DMS53 (cell line): Measurements from ENCODE around the gene ODF2.
"Not testable (repeated sequence)": the region's sequence is repeated elsewhere in the genome, so short reads cannot be mapped to it uniquely, and the experiment has no call there.

ENCODE experiments used
- DNase-seq: peaks from one replicate; lab custom pipeline; 2025; lab: John Stamatoyannopoulos, UW

ODF2 gene

DNA sequence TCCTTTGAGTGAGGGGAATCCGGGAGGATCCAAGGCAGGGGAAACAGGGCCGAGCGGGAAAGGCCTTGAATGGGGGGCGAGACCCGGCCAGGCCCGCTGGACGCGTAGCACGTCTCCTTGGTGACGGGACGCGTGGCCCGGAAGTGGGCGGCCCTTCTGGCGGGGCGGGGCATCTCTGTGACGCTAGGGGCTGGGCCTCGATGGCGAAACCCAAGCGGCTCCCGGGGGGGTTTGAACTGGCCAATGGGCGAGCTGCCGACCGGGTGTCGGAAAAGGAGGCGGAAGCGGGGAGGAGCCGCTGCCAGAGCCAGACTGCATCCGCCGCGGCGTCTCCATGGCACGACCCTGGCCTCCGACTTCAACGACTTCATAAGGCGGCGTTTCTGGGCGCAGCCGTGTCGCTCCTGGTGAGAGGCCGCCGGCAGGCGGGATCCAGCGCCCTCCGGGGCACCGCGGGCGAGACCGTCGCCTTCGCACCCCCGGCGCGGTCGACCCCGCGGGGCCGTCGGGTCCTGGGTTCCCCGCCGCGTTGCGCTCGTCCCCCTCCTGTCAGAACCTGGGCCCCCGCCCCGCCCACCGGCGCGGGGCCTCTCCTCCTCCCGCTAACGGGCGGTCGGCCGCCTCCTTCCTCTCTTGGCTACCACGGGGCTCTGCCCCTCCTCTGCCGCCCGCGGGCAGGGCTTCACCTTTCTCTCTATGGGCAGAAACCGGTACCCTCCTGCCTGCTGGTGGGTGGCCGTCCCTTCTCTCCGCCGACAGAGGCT, at the start of gene ODF2:
Gene ODF2, plus strand, starts transcription at position 158 of the 764 bp plus-strand sequence. Its CDS starts 86 bp downstream, at position 244.
- peak; percentile 99 for DNase-seq

DNA sequence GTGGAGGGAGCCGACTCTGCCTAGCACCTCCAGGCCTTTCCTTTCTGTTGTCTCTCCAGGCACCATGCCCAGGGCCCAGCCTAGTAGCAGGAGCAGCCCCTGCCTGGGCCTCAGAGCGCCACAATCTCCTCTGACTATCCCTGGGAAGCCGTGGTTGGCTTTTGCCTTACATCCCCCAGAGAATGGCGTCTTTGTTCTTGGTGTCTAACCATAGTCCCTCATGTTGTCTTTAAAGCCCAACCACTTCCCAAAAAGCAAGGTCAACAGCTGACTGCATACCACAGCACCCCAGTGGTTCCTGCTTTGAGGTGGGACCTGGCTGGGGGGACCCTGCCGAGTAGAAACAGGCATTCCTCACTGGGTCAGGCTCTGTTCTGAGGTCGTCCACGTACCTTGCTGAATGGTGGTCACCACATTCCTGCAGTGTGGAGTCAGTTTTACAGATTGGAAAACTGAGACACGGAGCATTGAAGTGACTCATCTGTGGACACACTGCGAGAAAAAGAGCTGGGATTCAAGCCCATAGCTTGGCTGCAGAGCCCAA, 48.9 kb upstream of the ODF2 start:
- no peak for DNase-seq

DNA sequence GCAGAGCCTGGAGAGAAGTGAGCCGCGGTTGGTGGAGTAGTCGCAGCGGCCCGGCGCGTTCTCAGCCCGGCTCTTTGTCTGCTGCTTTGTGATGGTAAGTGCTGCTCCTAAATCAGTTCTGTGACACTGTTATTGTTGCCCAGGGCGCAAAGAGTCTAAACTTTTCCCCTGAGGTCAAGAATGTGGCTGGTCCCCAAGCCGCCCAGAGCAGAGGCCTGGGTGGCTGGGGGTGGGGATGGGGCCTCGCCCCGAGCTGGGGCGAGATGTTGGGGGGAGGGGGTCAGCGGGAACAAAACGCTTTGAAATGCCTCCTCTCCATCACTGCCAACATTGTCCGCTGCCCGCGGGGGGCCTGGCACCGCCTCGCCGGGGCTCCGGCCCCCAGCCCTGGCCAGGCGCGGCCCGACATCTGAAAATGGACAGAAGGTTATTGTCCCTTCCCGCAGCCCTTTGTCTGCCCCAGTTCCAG, 46.8 kb upstream of the ODF2 start:
- no peak for DNase-seq

DNA sequence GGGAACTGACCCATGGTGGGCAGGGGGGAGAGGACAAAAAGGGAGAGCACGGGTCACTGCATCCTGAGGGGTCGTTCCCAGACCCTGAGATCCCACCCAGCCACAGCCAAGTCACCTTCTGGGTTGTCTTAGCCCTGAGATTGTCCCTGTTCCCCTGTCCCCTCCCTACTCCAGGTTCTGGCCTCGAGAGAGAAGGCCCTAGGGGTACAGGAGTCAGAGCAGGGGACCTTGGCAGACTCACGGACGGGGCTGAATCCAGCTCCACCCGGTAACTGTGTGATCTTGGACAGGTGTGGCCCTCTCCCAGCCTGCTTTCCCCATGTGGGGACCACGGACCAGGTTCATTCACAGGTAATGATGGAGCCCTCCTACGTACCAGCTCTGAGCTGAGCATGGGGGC, 46.4 kb upstream of the ODF2 start:
- no peak for DNase-seq

DNA sequence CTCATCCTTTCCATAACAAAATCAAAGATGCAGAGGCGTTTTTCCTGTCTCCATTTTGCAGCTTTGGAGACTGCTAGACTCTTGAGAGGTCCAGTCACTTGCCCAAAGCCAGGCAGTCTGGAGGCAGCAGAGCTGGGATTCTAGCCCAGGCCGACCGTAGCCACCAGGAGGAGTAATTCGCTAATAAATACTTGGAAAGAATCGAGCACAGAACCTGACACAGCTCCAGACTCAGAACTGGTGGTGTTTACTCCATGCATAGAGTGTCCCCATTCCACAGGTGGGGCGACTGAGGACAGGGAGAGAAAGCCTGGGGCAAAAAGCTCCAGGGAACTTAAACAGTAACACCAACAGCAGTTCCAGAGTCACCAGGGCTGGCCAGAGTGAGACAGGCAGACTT, 45.8 kb upstream of the ODF2 start:
- peak; percentile 50 for DNase-seq

DNA sequence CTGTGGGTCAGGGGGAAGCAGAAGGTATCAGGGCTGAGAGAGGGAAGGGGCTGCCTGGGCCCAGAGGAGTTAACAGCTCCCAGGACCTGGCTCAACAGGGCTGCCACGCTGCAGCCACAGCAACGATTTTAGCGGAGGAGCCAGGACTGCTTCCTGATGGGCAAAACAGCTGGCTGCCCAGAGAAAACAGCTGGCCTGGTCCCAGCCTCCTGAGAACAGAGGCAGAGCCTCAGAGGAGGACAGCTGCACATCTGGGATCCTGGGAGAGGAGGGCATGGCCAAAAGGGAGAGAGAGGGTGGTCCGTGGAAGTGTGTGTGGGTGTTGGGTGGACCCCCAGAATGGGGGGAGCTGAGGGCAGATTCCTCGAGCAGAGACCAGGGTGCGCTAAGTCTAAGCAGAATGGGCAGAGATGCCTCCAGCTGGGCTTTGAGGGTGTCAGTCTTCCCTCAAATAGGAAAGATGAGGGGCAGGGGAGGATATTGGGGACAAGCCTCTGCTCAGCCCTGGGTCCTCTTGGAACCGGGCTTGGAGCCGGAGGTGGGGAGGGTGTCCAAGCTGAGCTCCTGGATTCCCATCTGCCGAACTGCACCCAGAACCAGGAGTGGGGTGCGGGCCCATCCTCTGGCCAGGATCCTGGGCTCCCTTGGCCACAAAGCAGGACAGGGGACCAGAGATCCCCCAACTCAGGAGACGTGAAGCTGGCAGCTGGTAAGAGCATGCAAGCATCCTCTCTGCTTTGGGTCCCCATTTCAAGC, 44.3 kb upstream of the ODF2 start:
- peak; percentile 38 for DNase-seq

DNA sequence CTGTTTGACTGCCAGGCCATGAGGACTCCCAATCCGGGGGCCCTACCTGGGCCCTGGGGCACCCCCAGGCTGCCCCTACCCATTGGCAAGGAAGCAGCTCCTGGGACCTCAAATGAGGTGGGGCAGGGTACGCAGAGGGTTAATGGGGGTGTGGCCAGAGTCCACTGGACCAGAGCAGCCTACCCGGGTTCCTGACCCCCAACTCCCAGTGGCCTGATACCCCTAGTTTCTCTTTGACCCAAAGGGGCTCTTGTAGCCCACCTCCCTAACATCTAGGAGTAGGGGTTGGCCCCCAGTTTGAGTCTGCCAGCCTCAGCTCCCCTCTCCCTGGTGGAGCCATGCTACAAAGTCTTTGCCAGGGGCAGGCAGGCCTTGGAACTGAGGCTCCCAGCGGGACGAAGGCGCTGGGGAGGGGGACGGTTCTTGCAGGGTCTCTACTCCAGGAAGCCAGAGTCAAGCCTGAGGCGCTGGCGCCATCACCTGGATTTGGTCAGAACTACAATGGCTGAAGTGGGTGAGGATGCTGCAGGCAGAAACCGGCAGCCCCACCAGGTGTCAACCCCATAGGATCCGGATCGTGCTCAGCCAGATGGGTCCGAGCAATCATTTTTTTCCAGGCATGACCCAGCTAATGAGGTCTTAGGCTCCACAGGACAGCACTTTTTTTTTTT, 43.6 kb upstream of the ODF2 start:
- peak; percentile 81 for DNase-seq

DNA sequence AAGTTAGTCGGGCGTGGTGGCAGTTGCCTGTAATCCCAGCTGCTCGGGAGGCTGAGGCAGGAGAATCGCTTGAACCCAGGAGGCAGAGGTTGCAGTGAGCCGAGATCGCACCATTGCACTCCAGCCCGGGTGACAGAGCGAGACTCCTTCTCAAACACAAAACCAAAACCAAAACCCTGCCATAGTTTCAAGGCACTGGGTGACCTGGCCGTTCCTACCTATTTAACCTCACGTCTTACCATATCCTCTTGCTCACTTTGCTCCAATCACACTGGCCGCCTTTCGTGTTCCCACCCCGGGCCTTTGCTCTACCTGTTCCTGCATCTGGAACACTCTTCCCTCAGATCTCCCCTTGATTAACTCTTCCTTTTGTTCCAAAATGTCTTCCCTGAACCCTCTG, 42.1 kb upstream of the ODF2 start:
- not testable (repeated sequence) for DNase-seq

DNA sequence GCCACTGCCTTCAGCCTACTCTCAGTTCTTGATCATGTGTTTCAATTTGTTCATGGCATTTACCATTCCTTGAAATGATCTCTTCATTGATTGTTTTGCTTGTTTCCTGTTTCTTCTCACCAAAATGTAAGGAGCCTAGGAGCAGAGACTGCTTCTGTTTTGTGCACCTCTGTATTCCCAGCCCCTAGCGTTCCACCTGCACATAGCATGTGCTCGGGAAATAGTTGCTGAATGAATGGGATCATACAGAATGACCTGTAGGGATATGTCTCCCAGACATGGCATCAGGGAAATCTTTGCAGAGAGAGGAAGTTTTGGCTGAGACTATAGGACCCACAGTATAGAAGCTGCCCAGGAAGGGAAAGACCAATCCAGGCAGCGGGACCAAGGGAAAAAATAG, 41.3 kb upstream of the ODF2 start:
- DNase-seq, result peak; percentile 66

DNA sequence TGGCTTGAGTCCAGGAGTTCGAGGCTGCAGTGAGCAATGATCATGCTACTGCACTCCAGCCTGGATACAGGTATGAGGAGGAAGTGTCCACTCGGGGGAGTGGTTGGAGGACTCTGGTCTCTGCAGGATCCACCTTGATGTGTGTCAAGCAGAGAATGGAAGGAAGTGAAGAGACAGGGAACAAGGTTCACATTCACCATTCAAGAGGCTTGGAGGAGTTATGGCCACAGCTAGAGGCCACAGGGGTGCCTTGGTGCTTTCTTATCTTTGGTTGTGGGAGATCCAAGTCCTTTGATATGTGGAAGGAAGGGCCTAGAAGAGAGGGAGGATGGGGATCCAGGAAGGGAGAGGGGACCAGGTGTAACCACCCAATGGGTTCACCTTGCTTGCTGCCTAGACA, 40.5 kb upstream of the ODF2 start:
- peak; percentile 34 for DNase-seq

DNA sequence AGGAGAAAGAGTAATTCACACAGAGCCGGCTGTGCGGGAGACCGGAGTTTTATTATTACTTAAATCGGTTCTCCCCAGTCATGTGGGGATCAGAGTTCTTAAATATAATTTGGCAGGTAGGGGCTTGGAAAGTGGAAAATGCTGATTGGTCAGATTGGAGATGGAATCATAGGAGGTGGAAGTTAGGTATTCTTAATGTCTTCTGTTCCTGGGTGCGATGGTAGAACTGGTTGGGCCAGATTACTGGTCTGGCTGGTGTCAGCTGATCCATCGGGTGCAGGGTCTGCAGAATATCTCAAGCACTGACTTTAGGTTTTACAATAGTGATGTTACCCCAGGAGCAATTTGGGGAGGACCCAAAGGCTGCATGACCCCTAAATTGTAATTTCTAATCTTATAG, 39.8 kb upstream of the ODF2 start:
- peak; percentile 84 for DNase-seq

DNA sequence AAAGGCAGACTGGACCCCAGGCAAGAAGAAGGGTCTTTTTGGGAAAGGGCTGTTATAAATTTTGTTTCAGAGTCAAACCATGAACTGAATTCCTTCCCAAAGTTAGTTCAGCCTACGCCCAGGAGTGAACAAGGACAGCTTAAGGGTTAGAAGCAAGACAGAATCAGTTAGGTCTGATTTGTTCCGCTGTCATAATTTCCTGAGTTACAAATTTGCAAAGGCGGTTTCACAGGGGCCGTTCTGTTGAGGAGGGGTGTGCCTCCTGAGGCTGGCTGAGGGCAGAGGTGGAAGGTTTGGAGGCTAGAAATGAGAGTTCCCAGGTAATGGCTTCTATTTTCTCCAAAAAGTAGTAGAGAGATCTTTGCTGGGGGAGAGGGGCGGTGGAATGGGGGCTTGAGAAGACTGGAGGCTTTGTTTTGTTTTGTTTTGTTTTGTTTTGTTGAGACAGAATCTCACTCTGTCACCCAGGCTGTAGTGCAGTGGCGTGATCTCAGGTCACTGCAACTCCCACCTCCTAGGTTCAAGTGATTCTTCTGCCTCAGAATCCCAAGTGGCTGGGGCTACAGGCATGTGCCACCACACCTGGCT, 39.3 kb upstream of the ODF2 start:
- DNase-seq, result no peak

DNA sequence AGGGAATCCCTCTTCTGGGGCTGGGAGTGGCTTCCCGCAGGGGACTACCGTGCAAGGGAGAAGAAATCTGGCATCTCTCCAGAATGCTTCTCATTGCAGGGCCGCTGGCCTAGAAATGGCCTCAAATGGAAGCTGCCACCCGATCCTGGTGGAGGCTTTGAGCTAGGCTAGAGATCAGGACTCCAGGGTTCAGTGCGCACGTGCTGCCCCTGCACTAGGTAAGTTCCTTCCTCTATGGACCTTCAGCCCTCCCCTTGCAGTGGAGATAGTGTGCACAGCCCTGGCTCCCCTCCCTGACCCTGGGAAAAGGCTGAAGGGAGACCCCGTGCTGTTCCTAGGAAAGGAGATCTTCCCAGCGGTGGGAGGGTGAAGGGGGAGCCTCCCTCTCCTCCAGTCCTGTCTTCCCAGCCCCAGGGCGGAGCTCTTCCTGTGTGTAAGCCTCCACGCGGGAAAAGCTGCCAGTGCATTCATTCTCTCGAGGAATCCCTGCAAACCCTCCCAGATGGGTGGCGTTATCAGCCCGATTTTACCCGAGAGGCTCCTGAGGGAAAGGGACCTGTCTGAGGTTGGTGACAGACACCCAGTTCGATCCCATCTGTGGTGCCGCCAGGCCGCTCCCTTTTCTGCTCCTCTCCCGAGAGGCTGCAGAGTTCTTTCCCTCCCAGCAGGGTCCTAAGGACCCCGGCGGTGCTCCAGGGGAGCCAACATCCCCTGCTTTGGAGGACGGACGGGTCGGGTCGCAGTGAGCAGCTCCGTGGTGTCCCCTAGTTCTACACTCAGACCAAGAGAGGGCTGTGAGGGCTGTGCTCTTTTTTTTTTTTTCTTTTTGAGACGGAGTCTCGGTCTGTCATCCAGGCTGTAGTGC, 36.5 kb upstream of the ODF2 start:
- peak; percentile 66 for DNase-seq

DNA sequence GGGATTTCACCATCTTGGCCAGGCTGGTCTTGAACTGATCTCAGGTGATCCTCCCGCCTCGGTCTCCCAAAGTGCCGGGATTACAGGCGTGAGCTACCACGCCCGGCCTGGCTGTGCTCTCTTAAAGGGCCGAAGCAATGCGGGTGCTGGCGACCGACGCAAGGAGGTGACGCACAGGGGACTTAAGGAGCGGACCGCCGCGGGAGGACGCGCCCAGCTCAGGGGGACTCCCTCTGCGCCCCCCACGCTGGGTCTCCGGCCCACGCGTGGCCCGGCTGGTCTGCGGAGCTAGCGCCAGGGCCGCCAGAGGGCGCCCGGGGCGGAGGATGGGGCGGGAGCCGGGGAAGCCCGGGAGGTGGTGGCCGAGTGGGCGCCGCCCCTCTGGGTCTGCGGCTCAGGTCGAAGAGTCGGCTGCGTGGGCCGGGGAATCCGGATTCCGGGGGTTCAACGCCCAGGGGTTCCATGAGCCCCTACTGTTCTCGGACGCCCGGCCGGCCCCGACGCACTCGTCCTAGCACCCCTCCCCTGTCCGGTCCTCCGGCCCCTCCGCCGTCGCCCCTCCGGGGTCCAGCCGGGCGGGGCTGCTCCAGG, 35.7 kb upstream of the ODF2 start:
- DNase-seq, result peak; percentile 87

DNA sequence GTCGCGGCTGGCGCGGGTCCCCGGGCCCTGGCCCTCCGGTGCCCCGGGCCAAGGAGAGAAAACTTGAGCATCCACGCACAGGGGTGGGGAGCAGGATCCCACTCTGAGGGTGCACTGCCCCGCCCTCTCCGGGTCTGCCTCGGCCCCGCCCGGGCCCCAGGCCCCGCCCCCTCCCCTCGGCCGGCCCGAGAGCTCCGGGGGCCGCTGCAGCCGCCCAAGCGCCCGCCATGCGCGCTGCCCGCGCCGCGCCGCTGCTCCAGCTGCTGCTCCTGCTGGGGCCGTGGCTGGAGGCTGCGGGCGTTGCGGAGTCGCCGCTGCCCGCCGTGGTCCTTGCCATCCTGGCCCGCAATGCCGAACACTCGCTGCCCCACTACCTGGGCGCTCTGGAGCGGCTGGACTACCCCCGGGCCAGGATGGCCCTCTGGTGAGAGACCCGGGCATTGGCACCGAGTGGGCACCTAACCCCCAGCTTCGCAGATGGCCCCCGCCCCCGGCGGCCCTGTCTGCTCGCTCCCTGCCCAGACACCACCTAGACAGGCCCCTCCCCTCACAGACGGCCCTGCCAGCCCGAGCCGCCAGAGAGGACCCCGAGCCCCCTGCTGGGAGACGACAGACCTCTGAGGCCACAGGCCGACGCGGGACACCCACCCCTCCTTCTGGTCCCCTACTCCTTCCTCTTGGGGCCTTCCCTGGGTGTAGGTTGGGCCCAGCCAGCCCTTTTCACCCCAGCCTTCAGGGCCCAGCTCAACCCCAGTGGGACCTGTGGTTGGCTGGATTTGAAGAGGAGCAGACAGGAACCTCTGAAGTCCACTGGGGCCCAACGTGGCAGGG, 34.9 kb upstream of the ODF2 start, which contains the start of gene CERCAM:
Gene CERCAM, plus strand, starts transcription at position 207 of the 831 bp plus-strand sequence. Its CDS starts 21 bp downstream, at position 228.
- peak; percentile 66 for DNase-seq

DNA sequence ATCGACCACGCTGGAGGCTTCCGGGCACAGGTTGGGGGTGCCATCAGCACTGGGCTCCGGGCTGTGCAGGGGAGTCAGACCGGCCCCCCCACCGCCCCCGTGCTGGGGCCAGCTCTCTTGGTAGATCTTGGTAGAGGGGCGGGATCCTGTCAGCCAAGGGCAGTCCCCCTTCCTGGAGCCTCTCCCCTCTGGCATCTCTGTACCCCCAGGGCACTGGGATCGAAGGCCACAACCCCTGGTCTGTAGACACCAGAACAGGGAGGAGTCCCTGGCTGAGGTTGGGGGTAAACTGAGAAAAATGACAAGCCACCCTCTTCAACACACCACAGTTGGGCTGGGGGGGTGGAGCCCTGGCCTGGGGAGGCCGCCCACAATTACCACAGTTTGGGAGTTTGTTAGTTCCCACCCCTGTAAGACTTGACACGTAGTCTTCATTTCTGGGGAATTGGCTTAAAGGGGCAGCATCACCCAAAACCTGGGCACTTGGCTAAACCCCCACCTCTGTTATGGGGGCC, 34.3 kb upstream of the ODF2 start:
- DNase-seq, result no peak

DNA sequence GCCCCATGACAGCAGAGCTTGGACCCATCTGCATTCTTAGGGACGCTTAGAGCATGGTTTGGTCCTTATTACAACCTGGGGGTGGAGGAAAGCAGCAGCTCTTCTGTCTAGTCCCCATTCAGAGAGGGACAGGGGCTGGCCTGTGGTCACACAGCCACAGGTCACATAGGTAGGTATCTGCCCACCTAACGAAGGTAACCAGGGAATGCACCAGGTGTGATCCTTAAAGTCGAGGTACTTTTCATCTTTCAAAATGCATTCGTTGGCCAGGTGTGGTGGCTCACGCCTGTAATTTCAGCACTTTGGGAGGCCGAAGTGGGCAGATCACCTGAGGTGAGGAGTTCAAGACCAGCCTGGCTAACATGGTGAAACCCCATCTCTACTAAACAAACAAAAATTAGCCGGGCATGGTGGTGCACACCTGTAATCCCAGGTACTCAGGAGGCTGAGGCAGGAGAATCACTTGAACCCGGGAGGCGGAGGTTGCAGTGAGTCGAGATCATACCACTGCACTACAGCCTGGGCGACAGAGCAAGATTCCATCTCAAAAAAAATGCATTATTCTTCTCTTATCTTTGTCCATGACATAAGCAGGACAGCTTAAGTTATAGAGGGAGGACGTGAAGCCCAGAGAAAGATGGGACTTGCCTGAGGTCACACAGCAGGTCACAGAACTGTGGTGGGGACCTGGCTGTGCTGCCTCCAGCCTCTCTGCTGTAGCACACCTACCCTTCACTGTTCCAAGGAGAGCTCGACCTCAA, 33.6 kb upstream of the ODF2 start:
- not testable (repeated sequence) for DNase-seq

DNA sequence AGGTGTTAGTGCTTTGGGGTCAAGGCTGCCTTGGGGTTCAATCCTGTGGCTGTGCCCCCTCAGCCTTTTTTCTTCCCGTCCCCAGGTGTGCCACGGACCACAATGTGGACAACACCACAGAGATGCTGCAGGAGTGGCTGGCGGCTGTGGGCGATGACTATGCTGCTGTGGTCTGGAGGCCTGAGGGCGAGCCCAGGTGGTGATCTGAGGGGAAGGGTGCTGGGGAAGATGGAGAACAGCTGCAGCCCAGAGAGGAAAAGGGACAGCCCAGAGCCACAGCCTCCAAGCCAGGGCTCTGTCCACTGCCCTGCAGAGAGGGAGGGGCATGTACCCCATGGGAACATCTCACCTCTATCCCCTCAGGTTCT, 33.0 kb upstream of the ODF2 start:
- DNase-seq, result no peak

DNA sequence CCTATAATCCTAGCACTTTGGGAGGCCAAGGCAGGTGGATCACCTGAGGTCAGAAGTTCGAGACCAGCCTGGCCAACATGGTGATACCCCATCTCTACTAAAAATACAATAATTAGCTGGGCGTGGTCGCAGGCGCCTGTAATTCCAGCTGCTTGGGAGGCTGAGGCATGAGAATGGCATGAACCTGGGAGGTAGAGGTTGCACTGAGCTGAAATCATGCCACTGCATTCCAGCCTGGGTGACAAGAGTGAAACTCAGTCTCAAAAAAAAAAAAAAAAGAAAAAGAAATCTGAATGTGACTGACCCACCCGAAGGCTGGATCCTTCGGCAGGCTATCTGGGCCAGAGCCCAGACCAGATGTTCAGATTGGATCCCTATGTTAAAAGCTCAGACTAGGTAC, 32.5 kb upstream of the ODF2 start:
- DNase-seq, result not testable (repeated sequence)
